ENCODE results near the gene MAST1. TPM values are rescaled to one million over a fixed set of nuclear protein-coding genes. Genes with fewer than 3 reads are reported as not detected.
"Not testable (repeated sequence)": the region's sequence is repeated elsewhere in the genome, so short reads cannot be mapped to it uniquely, and the experiment has no call there.

The MAST1 gene
- total RNA-seq, 1 experiment from 2014 or later = not detected

DNA sequence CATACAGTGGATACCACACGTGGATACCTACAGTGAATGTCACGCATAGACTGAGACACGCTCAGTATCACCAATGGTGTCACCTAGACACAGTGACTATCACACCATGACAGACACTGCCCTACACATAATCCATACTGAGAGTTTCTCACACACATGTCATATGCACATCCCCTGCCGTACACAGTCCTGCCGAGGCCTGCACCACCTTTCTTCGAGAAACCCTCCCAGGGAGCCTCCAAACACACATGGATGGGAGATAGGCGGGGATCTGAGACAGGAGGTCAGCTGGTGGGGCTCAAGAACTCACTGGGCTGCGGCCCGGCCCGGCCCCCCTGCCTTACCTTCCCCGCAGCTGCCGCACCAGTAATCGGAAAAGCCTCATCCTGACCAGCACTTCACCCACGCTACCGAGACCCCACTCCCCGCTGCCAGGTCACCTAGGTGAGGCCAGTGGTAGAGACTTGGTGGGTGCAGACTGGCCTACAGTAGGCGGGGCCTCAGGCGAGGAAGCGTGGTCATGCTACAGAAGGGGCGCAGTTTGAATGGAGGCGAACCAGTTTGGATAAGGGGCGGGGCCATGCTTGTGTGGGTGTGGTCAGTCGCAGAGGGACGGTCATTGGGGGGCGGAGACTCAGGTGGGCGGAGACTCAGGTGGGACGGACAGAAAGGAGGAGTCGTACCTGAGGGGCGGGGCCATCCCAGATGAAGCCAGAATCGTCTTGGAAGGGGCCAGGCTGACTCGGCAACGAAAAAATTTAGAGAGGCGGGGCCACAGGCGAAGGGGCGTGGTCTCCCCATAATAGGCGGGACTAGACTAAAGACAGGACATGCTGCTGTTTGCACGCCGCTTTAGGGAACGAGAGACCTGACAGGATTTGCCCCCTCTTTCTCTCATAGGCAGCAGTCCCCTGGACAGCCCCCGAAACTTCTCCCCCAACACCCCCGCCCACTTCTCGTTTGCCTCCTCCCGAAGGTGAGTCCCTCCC is 2.1 kb downstream of the MAST1 start:
- DNase-seq (ENCODE audit: low read depth) = peak; percentile 61

DNA sequence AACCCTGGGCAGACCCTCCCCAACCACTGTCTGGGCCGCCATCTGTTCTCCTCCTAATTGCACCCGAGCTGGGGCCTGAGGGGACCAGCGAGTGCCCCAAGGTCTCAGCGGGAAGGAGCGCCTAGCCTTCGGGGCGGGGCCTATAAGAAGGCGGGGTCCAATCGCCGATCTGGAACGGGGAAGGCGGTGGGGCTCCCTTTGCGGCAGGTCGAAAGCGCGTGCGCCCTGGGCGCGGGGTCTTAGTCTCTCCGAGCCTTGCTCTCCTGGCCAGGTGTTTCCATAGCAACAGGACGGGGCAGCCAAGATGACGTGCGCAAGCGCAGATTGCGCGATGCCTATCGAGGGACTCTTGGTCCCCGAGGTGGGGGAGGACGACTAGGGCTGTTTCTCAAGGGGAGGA is 2.8 kb downstream of the MAST1 start:
- DNase-seq (ENCODE audit: low read depth) = no peak

DNA sequence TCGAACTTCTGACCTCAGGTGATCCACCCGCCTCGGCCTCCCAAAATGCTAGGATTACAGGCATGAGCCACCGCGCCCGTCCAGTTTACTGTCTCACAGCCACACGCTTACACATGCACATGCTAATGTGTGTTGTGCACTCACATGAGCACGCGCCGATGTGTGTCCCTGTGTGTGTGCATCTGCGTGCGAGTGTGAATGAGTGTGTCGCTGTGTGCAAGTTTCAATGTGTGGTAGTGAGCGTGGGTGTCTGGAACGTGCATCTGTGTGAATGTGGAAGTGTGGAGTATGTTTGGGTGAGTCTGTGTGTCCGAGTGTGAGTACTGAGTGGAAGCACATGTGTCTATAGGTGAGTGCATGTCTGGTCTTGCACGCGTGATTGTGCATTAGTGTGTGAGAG is 4.2 kb downstream of the MAST1 start:
- DNase-seq (ENCODE audit: low read depth) = no peak

DNA sequence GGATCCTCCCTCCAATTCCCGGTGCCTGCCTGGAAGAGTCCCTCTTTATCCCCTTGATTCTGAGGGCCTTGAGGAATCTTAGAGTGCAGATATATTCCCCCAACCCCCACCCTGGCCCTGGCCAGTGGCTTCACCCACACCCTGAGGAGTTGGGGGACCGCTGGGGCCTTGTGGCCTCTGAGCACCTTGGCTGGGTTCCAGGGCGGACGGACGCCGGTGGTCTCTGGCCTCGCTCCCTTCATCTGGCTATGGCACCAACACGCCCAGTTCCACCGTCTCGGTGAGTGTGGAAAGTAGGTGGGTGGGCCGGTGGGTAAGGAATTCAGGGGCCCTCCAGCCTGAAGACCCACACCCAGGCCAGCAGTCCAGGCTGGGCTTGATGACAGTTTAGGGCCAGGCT is 5.0 kb downstream of the MAST1 start:
- no peak for DNase-seq (ENCODE audit: low read depth)

DNA sequence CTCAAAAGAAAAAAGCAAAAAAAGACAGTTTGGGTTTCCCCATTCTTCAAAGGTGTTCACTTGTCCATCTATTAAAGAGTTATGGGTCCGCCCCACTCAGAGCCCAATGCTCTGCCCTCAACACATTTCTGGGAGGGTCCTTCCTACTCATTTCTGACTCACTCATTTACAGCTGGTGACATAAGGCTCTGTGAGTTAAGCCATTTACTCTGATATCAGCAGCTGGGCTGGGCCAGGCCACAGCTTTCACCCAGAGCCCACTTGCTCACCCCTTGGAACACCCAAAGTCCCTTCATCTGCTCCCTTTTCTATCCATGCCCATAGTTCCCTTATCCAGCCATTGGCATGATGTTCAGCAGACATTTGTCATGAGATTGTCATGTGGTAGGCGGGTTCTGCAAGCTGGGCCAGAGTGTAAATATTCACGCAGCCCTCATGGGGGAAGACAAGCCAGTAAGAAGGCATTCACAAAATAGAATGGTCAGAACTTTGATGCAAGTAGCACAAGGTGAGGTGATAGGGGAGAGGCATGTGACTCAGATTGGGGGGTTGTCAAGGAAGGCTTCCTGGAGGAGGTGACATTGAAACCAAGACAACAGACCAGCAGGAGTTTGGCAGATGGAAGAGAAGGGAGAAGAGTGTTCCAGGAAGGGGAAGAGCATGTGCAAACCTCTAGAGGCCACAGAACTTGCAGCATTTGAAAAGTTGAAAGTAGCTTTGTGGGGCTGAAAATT is 5.9 kb downstream of the MAST1 start:
- DNase-seq (ENCODE audit: low read depth) = no peak

DNA sequence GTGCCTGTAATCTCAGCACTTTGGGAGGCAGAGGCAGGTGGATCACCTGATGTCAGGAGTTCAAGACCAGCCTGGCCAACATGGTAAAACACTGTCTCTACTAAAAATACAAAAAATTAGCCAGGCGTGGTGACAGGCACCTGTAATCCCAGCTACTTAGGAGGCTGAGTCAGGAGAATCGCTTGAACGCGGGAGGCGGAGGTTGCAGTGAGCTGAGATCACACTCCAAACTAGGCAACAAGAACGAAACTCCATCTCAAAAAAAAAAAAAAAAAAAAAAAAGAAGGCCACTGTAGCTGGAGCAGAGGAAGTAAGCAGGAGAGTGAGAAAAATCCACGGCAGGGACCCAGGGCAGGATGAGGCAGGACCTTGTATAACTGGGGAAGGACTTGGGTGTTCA is 8.3 kb downstream of the MAST1 start:
- not testable (repeated sequence) for DNase-seq (ENCODE audit: low read depth)

DNA sequence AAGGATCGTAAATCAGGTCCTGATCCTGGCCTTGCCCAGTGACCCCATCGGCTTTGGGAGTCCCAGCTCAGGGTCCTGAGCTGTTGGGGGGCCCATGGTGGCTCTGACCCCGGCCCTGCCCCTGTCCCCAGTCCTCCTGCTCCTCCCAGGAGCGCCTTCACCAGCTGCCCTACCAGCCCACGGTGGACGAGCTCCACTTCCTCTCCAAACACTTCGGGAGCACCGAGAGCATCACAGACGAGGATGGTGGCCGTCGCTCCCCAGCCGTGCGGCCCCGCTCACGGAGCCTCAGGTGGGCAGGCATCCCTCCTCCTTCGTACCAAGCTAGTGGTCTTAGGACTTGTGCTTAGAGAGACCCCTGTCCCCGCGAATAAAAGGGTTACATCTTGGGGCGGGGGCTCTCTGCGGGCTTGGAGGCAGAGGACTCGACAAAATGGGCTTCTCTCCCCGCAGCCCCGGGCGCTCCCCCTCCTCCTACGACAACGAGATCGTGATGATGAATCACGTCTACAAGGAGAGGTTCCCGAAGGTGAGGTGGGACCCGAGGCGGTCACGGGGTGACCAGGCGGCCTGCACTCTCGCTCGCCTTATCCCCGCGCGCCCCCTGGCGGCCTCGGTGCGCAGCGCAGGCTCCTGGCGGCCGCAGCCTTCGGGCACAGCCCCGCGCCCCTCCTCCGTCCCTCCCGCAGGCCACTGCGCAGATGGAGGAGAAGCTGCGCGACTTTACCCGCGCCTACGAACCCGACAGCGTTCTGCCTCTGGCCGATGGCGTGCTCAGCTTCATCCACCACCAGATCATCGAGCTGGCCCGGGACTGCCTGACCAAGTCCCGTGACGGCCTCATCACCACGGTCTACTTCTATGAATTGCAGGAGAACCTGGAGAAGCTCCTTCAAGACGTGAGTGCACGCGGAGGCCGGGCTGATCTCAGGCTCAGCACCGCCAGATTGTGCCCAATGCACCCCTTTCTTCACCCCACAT is 9.1 kb downstream of the MAST1 start:
- DNase-seq (ENCODE audit: low read depth) = peak; percentile 64

DNA sequence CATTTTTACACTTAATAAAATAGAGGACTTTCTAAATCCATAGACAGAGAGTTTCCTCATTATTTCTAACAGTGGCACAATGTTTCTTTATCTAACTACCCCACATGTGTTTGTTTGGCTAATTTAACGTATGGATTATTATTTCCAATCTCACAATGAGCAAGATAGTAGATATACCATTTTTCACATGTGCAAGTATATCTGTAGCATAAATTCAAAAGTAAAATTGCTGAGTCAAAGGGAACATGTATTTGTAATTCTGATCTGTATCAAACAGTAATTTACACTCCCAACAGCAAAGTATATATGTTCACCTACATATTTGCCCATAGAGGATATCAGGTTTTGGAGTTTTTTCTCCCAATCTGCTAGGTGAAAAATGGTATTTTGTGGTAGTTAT is 18.3 kb downstream of the MAST1 start:
- DNase-seq (ENCODE audit: low read depth) = no peak

DNA sequence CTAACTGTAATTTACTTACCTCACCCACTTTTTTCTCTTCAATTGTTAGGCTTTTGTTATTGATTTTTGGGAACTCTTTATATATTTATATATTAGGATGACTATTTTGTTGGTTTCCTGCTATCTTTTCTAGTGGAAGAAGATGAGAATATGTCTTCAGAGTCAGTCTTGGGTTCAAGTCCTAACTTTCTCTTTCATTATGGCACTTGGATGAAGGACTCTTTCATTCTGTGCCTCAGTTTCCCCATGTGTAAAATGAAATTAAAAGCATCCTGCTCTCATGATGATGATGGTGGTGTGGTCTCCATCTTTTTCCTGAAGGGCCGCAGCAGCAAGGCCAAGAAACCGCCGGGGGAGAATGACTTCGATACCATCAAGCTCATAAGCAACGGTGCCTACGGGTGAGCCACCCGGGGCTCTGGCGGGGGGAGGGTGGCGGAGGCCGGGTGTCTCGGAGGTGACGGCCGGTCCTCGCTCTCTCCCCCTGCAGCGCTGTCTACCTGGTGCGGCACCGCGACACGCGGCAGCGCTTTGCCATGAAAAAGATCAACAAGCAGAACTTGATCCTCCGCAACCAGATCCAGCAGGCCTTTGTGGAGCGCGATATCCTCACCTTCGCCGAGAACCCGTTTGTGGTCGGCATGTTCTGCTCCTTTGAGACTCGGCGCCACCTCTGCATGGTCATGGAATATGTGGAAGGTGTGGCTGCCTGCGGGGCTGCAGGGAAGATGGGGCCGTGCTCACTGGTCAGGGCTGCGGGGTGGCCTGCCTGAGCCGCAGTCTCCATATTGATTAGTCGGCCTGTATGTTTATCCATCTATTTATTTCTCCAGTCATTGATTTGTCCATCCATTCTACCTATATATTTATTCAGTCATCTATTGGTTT is 20.0 kb downstream of the MAST1 start:
- no peak for DNase-seq (ENCODE audit: low read depth)

DNA sequence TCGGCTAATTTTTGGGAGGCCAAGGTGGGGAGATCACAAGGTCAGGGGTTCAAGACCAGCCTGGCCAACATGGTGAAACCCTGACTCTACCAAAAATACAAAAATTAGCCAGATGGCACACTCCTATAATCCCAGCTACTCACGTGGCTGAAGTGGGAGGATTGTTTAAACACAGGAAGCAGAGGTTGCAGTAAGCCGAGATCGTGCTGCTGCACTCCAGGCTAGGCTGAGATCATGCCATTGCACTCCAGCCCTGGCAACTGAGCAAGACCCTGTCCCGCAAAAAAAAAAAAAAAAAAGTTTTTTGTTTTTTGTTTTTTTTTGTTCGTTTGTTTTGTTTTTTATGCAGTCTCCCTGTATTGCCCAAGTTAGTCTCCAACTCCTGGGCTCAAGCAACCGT is 21.2 kb downstream of the MAST1 start:
- DNase-seq (ENCODE audit: low read depth) = no peak

DNA sequence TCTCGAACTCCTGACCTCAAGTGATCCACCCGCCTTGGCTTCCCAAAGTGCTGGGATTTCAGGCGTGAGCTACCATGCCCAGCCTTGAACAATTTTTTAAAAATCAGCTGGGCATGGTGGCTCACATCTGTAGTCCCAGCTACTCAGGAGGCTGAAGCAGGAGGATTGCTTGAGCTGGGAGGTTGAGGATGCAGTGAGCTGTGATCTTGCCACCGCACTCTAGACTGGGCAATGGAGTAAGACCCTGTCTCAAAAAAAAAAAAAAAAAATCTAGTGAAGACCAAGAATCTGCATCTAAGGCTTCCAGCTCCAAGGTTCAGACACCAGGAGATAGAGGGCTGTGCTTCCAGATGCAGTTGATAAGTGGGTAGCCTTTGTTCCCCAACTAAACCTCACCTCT is 25.8 kb downstream of the MAST1 start:
- no peak for DNase-seq (ENCODE audit: low read depth)

DNA sequence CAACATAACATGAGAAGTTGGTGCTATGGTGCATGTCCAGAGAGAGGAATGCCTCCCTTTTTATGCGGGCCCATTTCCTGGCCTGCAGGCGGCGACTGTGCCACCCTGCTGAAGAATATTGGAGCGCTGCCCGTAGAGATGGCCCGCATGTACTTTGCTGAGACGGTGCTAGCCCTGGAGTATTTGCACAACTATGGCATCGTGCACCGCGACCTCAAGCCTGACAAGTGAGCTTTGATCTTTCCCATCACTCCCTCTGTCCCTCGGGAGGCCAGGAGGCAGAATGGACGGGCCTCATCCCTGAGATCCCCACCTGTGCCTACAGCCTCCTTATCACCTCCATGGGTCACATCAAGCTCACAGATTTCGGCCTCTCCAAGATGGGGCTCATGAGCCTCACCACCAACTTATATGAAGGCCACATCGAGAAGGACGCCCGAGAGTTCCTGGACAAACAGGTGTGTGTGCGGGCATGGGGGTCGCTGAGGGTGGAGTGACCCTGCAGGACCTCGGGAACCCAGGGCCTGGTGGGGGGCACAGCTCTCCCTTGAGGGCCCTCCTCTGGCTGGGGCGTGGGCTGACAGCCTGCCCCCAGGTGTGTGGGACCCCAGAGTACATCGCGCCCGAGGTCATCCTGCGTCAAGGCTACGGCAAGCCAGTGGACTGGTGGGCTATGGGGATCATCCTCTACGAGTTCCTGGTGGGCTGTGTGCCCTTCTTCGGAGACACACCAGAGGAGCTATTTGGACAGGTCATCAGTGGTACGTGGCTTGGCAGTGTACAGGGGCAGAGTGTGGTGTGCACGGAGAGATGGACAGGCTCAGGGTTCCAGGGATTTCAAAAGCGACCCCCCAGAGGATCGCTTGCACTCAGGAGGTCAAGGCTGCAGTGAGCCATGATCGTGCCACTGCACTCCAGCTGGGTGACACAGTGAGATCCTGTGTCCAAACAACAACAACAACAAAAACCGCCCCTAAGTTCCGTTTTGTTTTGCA is 26.7 kb downstream of the MAST1 start:
- no peak for DNase-seq (ENCODE audit: low read depth)

DNA sequence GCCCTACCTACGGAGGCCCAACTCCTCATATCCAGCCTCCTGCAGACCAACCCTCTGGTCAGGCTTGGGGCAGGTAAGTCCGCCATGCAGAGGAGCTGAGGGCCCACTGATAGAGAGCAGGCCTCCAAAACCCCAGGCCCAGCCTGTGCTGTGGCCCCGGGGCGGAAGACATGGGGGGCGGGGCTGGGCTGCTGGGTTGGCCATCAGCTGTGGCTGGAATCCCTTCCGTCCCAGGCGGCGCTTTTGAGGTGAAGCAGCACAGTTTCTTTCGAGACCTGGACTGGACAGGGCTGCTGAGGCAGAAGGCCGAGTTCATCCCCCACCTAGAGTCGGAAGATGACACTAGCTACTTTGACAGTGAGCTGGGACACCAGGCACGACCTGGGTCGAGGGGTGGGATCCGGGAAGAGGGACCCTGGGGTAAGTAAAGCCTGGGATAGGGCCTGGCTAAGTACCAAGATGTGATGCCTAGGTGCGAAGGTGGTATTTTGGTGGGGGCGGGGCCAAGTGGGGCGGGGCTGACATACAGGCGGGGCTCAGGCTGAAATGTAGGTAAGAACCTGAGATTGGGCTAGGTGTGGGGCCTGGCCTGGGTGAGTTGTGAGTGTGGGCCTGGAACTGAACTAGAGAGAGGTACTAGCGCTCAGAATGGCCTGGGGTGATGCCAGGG is 27.6 kb downstream of the MAST1 start:
- DNase-seq (ENCODE audit: low read depth) = no peak

DNA sequence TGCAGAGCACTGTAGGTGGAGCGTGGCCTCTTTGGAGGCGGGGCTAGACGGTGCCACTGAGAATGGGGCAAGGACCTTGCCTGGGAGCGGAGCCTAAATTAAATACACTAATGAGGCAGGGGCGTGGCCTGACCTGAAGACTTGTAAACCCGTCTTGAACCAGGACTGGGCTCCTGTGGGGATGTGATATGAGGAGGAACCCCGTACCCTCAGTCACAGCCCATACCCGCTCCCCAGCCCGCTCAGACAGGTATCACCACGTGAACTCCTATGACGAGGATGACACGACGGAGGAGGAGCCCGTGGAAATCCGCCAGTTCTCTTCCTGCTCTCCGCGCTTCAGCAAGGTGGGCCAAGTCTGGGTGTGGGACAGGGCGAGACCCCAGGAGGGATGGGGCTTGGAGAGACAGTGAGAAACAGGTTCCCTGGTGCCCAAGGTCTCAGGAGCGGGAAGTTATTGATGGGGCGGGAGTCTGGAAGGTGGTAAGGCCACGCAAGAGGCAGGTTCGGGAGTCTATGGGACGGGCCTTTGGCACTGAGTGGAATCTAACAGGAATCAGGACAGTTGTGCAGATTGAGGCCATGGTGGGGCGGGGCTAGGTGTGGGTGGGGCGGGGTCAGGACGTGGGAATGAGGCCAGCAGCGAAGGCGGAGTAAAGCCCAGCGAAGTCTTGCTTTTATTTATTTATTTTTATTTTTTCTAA is 28.3 kb downstream of the MAST1 start:
- DNase-seq (ENCODE audit: low read depth) = no peak

DNA sequence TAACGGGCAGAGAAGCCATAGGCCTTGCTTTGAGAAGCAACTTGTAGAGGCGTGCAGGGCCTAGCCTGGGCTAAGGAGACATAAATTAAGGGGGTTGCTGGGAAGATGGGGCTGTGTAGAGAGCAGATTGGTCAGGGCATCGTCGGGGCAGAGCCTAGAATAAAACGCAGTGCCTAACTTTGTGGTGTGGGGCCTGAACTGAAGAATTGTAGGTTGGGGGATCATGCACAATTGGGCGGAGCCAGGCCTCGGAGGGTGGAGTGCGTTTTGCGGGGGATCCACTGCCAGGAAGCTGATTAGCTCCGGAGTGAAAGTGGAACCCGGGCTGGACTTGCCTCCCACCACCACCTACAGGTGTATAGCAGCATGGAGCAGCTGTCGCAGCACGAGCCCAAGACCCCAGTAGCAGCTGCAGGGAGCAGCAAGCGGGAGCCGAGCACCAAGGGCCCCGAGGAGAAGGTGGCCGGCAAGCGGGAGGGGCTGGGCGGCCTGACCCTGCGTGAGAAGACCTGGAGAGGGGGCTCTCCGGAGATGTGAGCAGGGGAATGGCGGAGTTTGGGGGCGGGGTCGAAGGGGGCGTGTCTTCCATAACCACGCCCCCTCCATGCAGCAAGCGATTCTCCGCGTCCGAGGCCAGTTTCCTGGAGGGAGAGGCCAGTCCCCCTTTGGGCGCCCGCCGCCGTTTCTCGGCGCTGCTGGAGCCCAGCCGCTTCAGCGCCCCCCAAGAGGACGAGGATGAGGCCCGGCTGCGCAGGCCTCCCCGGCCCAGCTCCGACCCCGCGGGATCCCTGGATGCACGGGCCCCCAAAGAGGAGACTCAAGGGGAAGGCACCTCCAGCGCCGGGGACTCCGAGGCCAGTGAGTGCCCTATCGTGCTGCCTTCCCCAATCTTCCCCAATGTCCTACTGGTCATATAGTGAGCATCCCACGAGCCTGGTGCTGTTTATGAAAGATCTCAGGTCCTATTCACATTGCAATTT is 29.1 kb downstream of the MAST1 start:
- no peak for DNase-seq (ENCODE audit: low read depth)

DNA sequence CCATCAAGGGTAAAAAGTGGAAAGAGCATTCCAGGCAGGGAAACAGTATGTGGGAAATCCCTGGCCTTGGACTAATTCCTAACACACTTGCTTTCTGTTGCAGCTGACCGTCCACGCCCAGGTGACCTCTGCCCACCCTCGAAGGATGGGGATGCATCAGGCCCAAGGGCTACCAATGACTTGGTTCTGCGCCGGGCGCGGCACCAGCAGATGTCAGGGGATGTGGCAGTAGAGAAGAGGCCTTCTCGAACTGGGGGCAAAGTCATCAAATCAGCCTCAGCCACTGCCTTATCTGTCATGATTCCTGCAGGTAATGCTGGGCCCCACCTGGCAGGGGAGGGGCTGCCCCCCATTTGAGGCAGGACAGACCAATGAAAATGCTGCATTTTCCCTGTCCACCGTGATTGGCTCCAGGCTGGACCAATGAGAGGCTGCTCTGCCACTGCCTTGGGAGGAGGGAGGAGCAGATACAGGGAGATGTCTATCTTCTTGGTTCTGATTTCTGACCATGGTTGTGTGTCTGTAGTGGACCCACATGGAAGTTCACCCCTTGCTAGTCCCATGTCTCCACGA is 30.3 kb downstream of the MAST1 start:
- DNase-seq (ENCODE audit: low read depth) = no peak
